HFFc6 (cell line): ENCODE measurements around the gene CFAP410. TPM values are rescaled to one million over a fixed set of nuclear protein-coding genes. Genes with fewer than 3 reads are reported as not detected.
"Not testable (repeated sequence)": the region's sequence is repeated elsewhere in the genome, so short reads cannot be mapped to it uniquely, and the experiment has no call there.

ENCODE experiments used
- DNase-seq: peaks from one replicate; pipeline ENCODE4 v3.0.0-alpha.2; 2018
- H3K27ac Mint-ChIP-seq: 2 replicates; pipeline ENCODE4 v1.8.0; 2020; ENCODE audit warnings: mild to moderate bottlenecking, mixed read lengths
- H3K27me3 Mint-ChIP-seq: 2 replicates; pipeline ENCODE4 v1.8.0; 2021; ENCODE audit warnings: mild to moderate bottlenecking, moderate library complexity, mixed read lengths; ENCODE audit not compliant: insufficient read depth
- H3K36me3 Mint-ChIP-seq: 2 replicates; pipeline ENCODE4 v1.8.0; 2021; ENCODE audit warnings: low read depth, mixed read lengths
- H3K4me1 Mint-ChIP-seq: 2 replicates; pipeline ENCODE4 v1.8.0; 2020; ENCODE audit warnings: low read depth, mixed read lengths
- H3K4me3 Mint-ChIP-seq: 2 replicates; pipeline ENCODE4 v1.8.0; 2020; ENCODE audit warnings: mild to moderate bottlenecking, moderate library complexity, mixed read lengths
- H3K9me3 Mint-ChIP-seq: 2 replicates; pipeline ENCODE4 v1.8.0; 2020; ENCODE audit warnings: mild to moderate bottlenecking, mixed read lengths
- total RNA-seq, 6 experiments: library from RNA; stranded (reverse); fragmentation: NEBNext Ultra II Directional; extraction: Animal tissue kit (Norgen Biotek cat#: 25700); gene quantifications; 2 replicates in 1 of 6; 3 replicates in 5 of 6; pipeline ENCODE4 v1.2.3, GENCODE V29; 2021
- TF ChIP-seq, protein P1 (sequence below): fragments of 200-600 bp; sonication (generic); IDR thresholded peaks from 2 replicates; pipeline ENCODE4 v1.5.0; 2021; ENCODE audit warnings: antibody characterized with exemption, mild to moderate bottlenecking

Gene CFAP410
- total RNA-seq, 6 experiments from 2014 or later = 7.5 to 13.0 (median 9.7) TPM

- DNase-seq = peak; percentile 27
- peaks cover 11% of the 10 kb centered on the region for H3K27me3 Mint-ChIP-seq
These were observed 53.8 kb downstream of the CFAP410 start, which contains the start of gene AIRE for GRCh38 chr21:44285138-44285992. Gene AIRE, plus strand, starts transcription at chr21:44285876. Its CDS starts 131 bp downstream, at chr21:44286007.

DNA sequence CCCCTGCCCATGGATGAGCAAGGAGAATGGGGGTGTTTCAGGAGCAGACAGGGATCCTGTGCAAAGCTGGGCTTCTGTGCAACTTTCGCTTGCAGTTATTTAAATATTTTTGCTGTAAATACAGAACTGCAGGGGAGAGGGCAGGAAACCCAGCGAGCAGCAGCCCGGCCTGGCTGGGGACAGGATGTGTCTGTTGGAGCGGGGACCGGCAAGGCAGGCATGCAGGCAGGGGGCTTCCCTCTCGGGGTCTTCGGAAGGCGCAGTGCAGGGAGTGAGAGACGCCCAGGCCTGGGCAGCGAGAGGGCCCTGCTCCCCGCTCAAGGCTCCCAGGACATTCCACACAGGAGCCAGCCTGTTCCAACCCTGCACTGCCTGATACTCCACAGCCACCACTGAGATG is 55.2 kb downstream of the CFAP410 start:
- TF ChIP-seq, protein P1, sequence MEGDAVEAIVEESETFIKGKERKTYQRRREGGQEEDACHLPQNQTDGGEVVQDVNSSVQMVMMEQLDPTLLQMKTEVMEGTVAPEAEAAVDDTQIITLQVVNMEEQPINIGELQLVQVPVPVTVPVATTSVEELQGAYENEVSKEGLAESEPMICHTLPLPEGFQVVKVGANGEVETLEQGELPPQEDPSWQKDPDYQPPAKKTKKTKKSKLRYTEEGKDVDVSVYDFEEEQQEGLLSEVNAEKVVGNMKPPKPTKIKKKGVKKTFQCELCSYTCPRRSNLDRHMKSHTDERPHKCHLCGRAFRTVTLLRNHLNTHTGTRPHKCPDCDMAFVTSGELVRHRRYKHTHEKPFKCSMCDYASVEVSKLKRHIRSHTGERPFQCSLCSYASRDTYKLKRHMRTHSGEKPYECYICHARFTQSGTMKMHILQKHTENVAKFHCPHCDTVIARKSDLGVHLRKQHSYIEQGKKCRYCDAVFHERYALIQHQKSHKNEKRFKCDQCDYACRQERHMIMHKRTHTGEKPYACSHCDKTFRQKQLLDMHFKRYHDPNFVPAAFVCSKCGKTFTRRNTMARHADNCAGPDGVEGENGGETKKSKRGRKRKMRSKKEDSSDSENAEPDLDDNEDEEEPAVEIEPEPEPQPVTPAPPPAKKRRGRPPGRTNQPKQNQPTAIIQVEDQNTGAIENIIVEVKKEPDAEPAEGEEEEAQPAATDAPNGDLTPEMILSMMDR = no peak
- Mint-ChIP-seq H3K27me3 (peaks cover 14% of the 10 kb centered on the region), H3K9me3 (no peaks in the 10 kb centered on the region), H3K4me1 (no peaks in the 10 kb centered on the region), H3K36me3 (no peaks in the 10 kb centered on the region), H3K27ac (no peak overlapping the region), H3K4me3 (no peak overlapping the region)
- no peak for DNase-seq

More at GRCh38 chr21:44285138-44285992, 53.8 kb downstream of the CFAP410 start, which contains the start of gene AIRE:
- no peak within 1 kb of the TSS for H3K27ac Mint-ChIP-seq
- no peaks in the 10 kb centered on the region for H3K4me1 Mint-ChIP-seq
- H3K36me3 Mint-ChIP-seq = no peaks in the 10 kb centered on the region
- peak within 1 kb of the TSS; percentile 30; the same call in 1 of the 2 replicates for H3K4me3 Mint-ChIP-seq
- no peaks in the 10 kb centered on the region for H3K9me3 Mint-ChIP-seq
- TF ChIP-seq, protein P1 = no peak

GRCh38 chr21:44283211-44283785 is 55.9 kb downstream of the CFAP410 start:
- DNase-seq, H3K36me3 Mint-ChIP-seq, H3K4me3 Mint-ChIP-seq, H3K4me1 Mint-ChIP-seq, H3K27ac Mint-ChIP-seq, H3K9me3 Mint-ChIP-seq: not testable (repeated sequence)
- peaks cover 16% of the 10 kb centered on the region for H3K27me3 Mint-ChIP-seq

GRCh38 chr21:44282370-44282769 is 56.8 kb downstream of the CFAP410 start:
- peaks cover 20% of the 10 kb centered on the region for H3K27me3 Mint-ChIP-seq
- no peak overlapping the region for H3K4me3 Mint-ChIP-seq
- H3K9me3 Mint-ChIP-seq = no peaks in the 10 kb centered on the region
- H3K4me1 Mint-ChIP-seq = no peaks in the 10 kb centered on the region
- H3K36me3 Mint-ChIP-seq = no peaks in the 10 kb centered on the region
- TF ChIP-seq, protein P1 = no peak
- no peak overlapping the region for H3K27ac Mint-ChIP-seq
- DNase-seq = no peak

DNA sequence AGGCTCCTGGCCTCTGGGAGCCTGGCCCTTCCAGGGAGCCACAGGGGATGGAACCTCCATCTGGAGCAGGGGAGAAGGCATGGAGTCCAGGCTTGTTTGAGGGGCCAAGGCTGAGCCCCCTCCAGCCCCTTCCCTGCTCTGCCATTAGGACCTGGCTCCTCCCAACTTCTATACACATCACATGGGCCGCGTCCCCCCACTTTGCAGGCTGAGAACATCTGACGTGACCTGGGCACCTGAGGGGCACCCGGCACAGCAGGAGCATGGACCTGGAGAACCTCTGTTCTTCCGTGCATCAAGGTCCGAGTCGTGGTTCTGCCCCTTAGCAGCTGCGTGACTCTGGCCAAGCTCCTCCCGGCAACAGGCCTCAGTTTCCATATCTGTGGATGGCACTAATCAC is 57.4 kb downstream of the CFAP410 start:
- Mint-ChIP-seq H3K27ac (no peak overlapping the region), H3K36me3 (no peaks in the 10 kb centered on the region), H3K4me1 (no peaks in the 10 kb centered on the region), H3K27me3 (peaks cover 20% of the 10 kb centered on the region), H3K4me3 (no peak overlapping the region), H3K9me3 (no peaks in the 10 kb centered on the region)
- TF ChIP-seq, protein P1 = no peak
- DNase-seq = no peak
